ENCODE results near the gene THOC2.
"Not testable (repeated sequence)": the region's sequence is repeated elsewhere in the genome, so short reads cannot be mapped to it uniquely, and the experiment has no call there.

The THOC2 gene

DNA sequence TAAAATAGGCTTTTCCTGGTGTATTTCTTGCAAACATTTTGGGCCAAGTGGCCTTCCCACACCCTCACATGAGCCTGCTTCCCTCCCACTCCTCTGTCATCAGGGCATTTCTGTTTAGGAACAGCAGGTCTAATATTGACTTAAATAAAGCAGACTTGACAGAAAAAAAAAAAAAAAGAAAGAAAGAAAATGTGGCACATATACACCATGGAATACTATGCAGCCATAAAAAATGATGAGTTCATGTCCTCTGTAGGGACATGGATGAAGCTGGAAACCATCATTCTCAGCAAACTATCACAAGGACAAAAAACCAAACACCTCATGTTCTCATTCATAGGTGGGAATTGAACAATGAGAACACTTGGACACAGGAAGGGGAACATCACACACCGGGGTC is 2.3 kb upstream of the THOC2 start:
- not testable (repeated sequence) for DNase-seq (ENCODE audit: low read depth in 2 of 2)

DNA sequence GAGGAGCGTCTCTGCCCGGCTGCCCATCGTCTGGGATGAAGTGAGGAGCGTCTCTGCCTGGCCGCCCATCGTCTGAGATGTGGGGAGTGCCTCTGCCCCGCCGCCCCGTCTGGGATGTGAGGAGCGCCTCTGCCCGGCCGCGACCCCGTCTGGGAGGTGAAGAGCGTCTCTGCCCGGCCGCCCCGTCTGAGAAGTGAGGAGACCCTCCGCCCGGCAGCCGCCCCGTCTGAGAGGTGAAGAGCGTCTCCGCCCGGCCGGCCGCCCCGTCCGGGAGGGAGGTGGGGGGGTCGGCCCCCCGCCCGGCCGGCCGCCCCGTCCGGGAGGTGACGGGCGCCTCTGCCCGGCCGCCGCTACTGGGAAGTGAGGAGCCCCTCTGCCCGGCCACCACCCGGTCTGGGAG is 1.2 kb upstream of the THOC2 start:
- not testable (repeated sequence) for DNase-seq (ENCODE audit: low read depth in 2 of 2)

DNA sequence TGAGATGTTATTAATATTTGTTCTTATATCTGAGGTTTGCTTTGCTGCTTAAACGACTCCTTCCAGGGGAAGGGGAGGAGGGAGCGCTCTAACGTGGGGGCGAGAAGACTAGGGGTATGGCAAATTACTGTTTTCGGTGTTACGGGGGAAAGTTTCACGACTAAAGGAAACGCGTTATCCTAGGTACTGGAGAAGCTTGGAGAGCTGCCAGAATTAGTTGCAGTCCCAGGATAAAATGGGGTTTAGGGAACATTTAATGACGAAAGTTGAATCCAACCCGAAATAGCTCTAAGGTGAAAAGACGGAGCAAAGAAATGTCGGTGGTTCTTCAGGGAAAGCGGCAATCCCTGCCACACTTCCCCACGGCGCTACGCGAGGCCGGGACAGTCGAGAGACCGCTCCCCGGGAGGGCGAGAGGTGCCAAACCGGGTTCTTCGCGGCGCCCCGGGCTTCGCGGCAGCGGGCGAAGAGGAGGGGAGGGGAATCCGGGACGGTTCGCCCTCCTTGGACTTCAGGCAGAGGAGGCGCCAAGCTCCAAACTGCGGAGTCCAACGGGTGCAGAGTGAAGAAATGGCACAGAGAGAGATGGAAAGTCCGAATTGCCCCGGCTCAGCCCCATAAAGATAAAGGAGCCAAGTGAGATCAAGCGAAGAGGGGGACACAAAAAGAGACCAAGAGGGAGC is 724 bp downstream of the THOC2 start:
- no peak for DNase-seq (ENCODE audit: low read depth in 2 of 2)

DNA sequence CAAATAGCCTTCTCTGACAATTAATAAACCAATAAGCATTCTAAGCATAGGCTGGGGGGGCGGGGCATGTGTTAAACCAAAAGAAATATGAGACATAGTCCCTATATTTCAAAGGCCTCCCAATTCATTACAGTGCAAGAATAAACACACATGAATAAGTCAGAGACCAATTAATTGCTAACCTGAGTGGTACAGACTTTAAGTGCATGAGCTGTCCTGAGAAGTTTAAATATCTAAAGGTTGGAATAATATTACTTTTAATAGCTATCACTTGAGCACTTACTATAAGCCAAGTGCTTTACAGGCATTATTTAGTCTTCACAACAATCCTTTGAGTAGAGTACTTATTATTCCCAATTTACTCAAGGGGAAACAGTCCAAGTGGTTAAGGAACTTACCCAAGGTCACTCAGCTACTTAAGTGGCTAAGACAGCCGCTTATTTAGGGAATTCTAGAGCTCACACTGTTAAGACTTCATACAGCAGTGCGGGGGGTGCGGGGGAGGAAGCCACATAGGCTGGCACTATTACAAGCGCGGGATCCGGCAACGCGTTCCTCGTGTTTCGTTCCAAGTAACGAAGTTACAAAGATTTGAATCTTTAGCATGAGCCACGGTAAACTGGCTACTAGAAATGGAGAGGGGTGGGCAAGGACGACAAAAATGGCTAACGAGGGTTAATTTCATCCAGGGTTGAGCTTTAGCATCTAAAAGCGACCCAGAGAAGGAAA is 1.4 kb downstream of the THOC2 start:
- DNase-seq (ENCODE audit: low read depth in 2 of 2), result no peak

DNA sequence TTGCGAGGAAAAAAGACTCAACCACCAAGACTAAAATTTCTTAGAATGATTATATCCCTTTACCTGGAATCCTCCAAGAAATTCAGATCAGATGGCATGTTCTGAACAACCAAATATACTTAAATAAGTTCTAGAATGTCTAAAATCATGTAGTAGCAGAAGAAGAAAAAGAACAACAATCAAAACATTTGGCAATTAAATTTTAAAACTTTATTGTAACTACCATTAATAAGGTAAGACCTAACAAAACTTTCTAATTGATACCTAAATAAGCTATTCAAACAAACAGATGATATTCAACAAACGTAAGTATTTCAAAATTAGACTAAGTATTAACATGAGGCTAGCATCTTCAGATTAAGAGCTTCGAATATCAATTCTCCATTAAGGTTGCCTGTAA is 4.3 kb downstream of the THOC2 start:
- no peak for DNase-seq (ENCODE audit: low read depth in 2 of 2)

DNA sequence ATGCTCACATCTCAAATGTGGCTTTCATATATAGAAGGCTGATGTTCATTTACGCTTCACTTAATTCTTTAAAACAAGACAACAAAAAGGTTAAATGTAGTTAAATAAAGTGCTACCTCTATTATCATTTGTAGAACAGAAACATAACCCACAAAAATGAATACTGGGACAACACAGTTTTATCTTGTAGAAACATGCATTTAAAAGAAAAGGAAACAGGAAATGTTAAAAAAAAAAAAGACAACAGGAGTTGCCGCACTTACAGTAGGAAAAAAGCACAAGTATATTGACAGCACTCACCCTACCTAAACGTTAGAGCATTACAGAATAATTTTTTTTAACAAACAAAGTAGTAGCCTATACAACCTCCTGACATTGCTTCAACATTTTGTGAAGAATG is 4.8 kb downstream of the THOC2 start:
- no peak for DNase-seq (ENCODE audit: low read depth in 2 of 2)

DNA sequence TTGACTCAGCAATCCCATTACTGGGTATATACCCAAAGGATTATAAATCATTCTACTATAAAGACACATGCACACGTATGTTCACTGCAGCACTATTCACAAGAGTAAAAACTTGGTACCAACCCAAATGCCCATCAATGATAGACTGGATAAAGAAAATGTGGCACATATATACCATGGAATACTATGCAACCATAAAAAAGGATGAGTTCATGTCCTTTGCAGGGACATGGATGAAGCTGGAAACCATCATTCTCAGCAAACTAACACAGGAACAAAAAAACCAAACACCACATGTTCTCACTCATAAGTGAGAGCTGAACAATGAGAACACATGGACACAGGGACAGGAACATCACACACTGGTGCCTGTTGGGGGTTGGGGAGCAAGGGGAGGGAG is 10.7 kb downstream of the THOC2 start:
- DNase-seq (ENCODE audit: low read depth in 2 of 2), result not testable (repeated sequence)

DNA sequence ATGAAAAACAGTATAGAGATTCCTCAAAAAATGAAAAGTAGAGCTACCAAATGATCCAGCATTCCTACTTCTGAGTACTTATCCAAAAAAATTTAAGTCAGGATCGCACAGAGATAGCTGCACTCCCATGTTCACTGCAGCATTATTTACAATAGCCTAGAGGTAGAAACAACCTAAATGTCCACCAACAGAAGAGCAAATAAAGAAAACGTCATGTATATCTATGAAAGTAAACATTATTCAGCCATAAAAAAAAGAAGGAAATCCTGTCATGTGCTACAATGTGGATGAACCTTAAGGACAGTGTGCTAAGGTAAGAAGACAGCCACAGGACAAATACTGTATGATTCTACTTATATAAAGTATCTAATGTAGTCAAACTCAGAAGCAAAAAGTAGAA is 12.4 kb downstream of the THOC2 start:
- DNase-seq (ENCODE audit: low read depth in 2 of 2), result no peak

DNA sequence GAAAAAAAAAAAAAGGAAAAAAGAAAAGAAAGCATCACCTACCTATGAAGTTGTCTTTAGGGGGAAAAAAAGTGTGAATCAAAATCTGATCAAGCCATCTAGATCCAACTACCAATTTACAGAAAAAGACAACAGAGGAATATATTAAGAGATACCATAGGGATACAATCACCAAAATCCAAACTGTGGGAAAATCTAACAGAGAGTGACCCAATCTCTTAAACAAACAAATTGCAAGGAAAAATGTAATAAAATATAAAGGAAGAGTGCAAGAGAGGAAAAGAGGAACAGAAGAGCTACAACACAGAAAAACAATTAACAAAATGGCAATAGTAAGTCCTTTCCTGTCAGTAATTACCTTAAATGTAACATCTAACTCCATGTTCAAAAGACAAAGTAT is 19.0 kb downstream of the THOC2 start:
- DNase-seq (ENCODE audit: low read depth in 2 of 2), result no peak

DNA sequence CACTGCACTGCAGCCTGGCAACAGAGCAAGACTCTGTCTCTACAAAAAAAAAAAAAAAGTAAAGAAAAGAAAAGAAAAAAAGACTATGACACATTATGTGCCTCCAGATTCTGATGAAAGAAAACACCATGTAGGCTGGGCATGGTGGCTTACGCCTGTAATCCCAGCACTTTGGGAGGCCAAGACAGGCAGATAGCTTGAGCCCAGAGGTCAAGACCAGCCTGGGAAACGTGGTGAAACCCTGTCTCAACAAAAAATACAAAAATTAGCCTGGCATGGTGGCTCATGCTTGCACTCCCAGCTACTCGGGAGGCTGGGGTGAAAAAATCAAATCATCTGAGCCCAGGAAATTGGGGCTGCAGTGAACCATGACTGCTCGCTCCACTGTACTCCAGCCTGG is 19.4 kb downstream of the THOC2 start:
- no peak for DNase-seq (ENCODE audit: low read depth in 2 of 2)

DNA sequence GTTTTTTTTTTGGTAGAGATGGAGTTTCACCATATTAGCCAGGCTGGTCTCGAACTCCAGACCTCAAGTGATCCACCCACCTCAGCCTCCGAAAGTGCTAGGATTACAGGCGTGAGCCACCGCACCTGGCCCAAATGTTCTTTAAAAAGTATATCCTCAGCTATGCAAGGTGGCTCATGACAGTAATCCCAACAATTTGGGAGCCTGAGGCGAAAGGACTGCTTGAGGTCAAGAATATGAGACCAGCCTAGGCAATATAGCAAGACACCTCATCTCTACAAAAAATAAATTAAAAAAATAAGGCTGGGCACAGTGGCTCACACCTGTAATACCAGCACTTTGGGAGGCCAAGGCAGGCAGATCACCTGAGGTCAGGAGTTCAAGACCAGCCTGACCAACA is 21.7 kb downstream of the THOC2 start:
- not testable (repeated sequence) for DNase-seq (ENCODE audit: low read depth in 2 of 2)

DNA sequence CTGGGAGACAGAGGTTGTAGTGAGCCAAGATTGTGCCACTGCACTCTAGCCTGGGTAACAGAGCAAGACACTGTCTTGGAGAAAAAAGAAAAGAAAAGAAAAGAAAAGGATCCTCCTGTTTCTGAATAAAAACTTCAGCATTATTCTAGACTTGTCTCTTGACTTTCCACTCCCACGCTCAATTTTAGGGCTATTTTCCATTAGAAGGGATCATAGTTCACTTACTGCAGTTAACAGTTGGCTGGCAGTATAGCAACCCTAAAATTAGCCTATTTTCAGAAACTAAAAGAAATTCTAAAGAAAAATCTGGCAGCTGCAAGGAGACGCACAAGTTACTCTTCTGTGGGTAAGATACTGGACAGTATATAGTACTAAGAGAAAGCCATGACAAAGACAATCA is 28.1 kb downstream of the THOC2 start:
- no peak for DNase-seq (ENCODE audit: low read depth in 2 of 2)

DNA sequence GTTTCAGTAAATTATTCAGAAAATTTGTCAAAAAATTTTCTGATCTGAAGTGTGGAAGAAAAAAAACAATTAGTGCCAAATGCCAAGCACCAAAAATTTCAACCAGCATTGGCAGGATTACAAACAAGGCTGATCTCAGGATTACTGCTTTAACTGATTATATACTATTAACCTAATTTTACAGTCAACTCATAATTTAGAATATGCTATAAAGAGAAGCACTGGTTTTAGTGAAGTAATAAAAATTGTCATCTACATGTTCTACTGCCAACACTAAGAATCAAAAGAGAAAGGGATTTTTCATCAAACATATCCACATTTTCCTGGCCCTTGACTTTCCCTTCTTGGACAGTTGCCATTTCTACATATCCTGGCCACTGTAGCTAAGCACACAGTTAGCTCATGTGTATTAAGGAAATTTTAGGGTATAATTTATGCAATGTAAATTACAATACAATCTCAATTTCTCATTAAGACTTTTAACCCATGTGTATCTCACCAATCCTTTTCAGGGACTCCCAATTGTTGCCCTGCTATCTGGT is 33.8 kb downstream of the THOC2 start:
- no peak for DNase-seq (ENCODE audit: low read depth in 2 of 2)

DNA sequence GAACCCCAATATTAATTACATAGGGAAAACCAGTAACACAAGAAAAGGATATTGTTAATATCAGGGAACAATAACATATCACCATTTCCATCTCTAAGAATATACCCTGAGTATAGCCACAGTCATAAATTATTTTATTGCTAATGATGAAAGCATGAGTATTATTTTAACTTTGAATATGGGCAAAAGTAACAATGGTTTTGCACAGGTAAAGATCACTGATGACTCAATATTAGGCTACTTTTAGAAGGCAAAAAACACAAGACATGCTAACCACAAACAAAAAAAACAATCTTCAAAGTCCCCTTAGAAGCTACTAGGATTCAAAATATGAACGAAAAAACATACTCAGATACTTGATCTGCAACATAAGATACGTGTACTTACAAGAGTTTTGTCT is 36.5 kb downstream of the THOC2 start:
- DNase-seq (ENCODE audit: low read depth in 2 of 2), result no peak

DNA sequence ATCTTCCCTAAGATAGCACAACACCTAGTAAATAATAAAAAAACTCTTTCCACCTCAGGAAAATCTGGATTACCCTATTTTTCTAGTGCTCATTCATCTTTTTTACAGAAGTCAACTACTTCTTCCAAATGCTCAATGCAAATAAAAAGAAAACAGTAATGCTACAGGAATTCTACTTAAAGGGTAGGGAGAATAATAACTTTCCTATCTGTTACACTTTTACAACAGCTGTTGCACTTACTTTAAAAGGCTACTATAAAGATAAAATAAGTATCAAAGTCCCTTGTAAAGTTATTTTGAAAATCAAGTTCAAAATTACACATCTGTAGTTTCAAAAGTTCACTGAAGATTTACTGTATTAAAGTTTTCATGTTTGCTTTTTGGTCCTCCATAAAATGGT is 37.6 kb downstream of the THOC2 start:
- DNase-seq (ENCODE audit: low read depth in 2 of 2), result no peak

DNA sequence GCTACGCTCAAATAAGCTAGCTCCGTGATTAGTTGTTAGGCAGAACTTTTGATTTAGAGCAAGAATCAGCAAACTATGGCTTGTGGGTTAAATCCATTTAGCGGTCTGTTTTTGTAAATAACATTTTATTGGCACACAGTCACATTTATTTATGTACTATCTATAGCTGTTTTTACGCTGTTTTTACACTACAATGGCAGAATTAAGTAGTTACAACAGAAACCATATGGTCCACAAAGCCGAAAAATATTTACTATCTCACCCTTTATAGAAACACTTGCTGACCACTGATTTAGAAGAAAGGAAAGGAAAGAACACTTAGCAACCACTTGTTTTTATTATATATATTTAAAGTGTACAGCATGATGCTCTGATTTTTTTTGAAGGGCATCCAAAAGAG is 41.1 kb downstream of the THOC2 start:
- no peak for DNase-seq (ENCODE audit: low read depth in 2 of 2)

DNA sequence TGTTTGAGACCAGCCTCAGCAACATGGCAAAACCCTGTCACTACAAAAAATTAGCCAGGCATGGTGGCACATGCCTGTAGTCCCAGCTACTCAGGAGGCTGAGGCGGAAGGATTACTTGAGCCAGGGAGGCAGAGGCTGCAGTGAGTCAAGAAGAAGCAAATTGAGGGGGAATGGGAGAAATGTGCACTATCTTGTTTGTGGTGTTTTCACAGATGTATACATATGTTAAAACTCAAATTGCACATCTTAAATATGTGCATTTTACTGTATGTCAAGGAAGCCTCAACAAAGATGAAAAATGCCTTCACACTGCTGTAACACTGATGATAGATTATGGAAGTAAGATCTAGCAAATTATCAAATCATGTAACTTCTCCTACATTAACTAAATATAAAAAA is 44.3 kb downstream of the THOC2 start:
- no peak for DNase-seq (ENCODE audit: low read depth in 2 of 2)

DNA sequence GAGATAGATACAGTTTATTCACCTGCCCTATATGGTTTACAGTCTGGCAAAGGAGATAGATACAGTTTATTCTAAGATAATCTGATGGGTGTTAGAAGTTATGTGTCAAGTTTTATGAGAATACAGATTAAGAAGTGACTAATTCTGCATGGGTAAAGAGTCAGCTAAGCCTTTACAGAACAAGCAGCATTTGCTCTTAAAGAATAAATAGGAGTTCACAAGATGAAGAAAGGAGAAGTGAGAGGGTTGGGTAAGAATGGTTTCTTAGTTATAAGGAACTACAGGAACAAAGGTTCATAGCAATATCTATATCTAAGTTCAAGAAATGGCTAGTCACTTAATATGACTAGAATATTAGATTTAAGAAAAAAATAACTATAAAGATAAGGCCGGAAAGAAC is 47.6 kb downstream of the THOC2 start:
- no peak for DNase-seq (ENCODE audit: low read depth in 2 of 2)

DNA sequence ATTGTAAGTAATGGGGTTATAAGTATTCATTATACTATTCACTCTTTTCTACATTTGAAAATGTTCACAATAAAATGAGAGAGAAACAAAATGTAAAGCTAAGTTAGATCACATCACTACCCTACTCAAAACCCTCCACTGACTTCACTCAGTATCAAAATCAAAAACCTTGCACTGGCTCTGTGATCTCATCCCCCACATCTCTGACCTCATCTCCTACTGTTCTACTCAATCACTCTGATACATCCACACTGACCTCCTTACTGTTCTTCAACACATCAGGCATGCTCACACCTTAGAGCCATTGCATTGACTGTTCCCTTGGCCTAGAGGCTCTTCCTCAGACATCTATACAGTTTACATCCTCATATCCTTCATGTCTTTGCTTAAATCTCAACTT is 50.7 kb downstream of the THOC2 start:
- DNase-seq (ENCODE audit: low read depth in 2 of 2), result no peak

DNA sequence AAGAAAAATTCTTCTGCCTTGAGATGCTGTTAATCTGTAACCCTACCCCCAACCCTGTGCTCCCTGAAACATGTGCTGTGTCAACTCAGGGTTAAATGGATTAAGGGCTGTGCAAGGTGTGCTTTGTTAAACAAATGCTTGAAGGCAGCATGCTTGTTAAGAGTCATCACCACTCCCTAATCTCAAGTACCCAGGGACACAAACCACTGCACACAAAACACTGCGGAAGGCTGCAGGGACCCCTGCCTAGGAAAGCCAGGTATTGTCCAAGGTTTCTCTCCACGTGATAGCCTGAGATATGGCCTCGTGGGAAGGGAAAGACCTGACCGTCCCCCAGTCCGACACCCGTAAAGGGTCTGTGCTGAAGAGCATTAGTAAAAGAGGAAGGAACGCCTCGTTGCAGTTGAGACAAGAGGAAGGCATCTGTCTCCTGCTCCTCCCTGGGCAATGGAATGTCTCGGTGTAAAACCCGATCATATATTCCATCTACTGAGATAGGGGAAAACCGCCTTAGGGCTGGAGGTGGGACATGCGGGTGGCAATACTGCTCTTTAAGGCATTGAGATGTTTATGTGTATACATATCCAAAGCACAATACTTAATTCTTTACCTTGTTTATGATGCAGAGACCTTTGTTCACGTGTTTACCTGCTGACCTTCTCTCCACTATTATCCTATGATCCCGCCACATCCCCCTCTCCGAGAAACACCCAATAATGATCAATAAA is 53.0 kb downstream of the THOC2 start:
- not testable (repeated sequence) for DNase-seq (ENCODE audit: low read depth in 2 of 2)

DNA sequence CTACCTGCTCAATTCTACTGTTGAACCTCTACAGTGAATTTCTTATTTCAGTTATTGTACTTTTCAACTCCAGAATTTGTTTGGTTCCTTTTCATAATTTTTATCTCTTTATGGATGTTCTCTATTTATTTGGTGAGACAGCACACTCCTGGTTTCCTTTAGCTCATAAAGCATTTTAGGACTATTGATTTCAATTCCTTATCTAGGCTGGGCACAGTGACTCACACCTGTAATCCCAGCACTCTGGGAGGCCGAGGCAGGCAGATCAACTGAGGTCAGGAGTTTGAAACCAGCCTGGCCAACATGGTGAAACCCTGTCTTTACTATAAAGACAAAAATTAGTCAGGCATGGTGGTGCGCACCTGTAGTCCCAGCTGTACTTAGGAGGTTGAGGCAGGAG is 57.7 kb downstream of the THOC2 start:
- no peak for DNase-seq (ENCODE audit: low read depth in 2 of 2)

DNA sequence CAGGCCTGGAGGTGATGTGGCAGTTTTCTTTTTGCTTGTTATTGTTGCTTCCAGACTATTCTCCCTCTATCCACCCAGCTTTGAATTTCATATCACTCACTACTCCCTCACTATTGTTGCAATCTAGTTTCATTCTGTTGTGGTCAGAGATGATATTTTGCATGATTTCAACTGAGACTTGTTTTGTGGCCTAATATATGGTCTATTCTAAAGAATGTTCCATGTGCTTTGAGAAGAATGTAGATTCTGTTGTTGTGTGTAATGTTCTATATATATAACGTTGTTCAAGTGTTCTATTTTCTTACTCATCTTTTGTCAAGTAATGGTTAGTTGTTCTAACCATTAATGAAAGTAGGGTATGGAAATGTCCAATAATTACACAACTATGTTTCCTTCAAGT is 59.0 kb downstream of the THOC2 start:
- no peak for DNase-seq (ENCODE audit: low read depth in 2 of 2)

DNA sequence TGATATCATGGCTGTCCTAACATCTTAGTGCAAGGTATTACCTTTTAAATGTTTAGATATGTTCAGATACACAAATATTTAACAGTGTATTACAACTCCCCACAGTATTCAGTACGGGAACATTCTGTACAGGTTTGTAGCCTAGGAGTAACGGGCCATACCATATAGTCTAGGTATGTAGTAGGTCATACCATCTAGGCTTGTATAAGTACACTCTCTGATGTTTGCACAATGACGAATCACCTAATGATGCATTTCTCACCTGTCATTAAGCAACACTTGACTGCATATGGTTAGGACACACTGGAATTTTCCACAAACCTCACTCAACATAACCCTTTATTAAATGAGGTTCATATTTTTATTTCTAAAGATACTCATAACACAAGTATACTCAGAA is 67.7 kb downstream of the THOC2 start:
- no peak for DNase-seq (ENCODE audit: low read depth in 2 of 2)

All from activated CD4-positive, alpha-beta T cell treated with anti-CD3 and anti-CD28 coated beads for 24 hours (primary cell).